Sigmoid colon (tissue), 4 donors: ENCODE results near the gene ZNF574.

ENCODE experiments used
- CTCF ChIP-seq, 4 experiments: fragments of 450-650 bp in 3 of 4; fragments of 200-600 bp in 1 of 4; IDR thresholded peaks; one replicate each; pipeline ENCODE4 v1.5.1; 2016 to 2019; ENCODE audit warnings: antibody characterized with exemption in 4 of 4, mild to moderate bottlenecking in 3 of 4, moderate library complexity in 2 of 4
- EP300 ChIP-seq, 4 donors: sonication (generic); formaldehyde crosslinking; IDR thresholded peaks; one replicate each; pipeline ENCODE4 v1.6.1; 2017; ENCODE audit warnings: antibody characterized with exemption in 4 of 4
- POLR2A ChIP-seq, 2 donors: fragments of 450-650 bp; IDR thresholded peaks; one replicate each; pipeline ENCODE4 v1.6.1; 2016; ENCODE audit warnings: antibody characterized with exemption in 2 of 2, mild to moderate bottlenecking in 2 of 2, moderate library complexity in 2 of 2

DNA sequence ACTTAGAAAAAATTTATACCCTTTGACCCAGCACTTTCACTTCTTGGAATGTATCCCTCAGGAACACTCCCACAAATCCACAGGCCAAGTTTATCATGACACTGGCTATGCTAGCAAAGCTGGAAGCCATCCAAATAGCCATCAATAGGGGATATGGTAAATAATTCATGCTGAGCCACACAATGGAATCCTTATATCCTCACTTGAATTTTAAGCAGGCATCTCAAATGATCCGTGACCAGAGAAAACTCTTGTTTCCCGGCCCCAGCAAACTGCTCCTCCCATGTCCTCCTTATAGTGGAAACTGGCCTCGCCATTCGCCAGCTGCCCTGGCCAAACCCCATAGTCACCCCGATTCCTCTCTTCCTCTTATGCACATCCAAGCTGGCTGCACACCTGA is 43.5 kb upstream of the ZNF574 start:
- TF ChIP-seq CTCF (IDR thresholded peaks at IDR 0.05): no peak
- TF ChIP-seq POLR2A (IDR thresholded peaks at IDR 0.05): no peak
- TF ChIP-seq EP300 (IDR thresholded peaks at IDR 0.05): no peak
